Measurements from ENCODE around the gene ZNF699. TPM values are rescaled to one million over a fixed set of nuclear protein-coding genes. Genes with fewer than 3 reads are reported as not detected.

ZNF699 gene
- total and polyA plus RNA-seq, 10 of the 15 experiments (the other 5 are each of a cell fraction or from before 2014, with no cell fraction given): 0.04 to 2.9 (median 1.7) TPM

DNA sequence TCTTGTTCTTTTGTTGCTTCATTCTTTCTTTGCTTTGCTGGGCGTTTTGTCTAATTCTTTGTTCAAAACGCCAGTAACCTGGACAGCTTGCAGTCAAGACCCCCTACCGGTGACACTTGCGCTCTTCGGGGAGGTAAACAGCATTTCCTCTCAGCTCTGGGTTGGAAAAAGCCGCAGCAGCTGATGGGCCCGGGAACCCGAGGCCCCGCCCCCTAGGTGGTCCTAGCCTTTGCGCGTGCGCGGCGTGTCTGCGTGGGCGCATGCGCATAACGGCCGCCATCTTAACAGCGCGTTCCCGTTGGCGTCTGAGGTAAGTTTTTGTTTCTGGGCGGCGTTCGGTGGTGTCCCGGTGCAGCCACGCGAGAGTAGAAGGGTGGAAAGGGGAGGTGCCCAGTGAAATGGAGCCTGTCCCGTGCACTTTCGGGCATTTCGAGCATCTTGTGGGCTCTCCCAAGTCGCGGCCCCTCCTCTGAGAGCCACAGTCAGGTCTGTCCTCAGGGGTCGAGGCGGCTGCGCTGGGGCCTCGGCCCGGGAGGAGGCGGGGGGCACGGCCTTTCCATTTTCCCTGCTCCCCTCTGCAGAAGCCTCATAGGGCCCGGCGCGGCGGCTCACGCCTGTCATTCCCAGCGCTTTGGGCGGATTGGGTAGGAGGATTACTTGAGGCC lies 14.4 kb upstream of the ZNF699 start, which contains the start of gene ZNF559 (continued):
- TF ChIP-seq, protein P1, sequence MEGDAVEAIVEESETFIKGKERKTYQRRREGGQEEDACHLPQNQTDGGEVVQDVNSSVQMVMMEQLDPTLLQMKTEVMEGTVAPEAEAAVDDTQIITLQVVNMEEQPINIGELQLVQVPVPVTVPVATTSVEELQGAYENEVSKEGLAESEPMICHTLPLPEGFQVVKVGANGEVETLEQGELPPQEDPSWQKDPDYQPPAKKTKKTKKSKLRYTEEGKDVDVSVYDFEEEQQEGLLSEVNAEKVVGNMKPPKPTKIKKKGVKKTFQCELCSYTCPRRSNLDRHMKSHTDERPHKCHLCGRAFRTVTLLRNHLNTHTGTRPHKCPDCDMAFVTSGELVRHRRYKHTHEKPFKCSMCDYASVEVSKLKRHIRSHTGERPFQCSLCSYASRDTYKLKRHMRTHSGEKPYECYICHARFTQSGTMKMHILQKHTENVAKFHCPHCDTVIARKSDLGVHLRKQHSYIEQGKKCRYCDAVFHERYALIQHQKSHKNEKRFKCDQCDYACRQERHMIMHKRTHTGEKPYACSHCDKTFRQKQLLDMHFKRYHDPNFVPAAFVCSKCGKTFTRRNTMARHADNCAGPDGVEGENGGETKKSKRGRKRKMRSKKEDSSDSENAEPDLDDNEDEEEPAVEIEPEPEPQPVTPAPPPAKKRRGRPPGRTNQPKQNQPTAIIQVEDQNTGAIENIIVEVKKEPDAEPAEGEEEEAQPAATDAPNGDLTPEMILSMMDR (IDR thresholded peaks at IDR 0.05 in 2 of 3, conservative IDR thresholded peaks at IDR 0.05 in 1 of 3; ENCODE audit: control insufficient read depth in 2 of 3, extremely low read depth in 1 of 3, insufficient read depth in 1 of 3, low read depth in 3 of 3, low read length in 3 of 3): peak; percentile 19 to 34 (median 23); a peak in 3 of 6 replicates
- TF ChIP-seq, protein P2, sequence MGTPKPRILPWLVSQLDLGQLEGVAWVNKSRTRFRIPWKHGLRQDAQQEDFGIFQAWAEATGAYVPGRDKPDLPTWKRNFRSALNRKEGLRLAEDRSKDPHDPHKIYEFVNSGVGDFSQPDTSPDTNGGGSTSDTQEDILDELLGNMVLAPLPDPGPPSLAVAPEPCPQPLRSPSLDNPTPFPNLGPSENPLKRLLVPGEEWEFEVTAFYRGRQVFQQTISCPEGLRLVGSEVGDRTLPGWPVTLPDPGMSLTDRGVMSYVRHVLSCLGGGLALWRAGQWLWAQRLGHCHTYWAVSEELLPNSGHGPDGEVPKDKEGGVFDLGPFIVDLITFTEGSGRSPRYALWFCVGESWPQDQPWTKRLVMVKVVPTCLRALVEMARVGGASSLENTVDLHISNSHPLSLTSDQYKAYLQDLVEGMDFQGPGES (IDR thresholded peaks at IDR 0.05): no peak
- TF ChIP-seq SUPT20H (IDR thresholded peaks at IDR 0.05; ENCODE audit: borderline replicate concordance, control insufficient read depth, low read depth, low read length): no peak
- no peak for TF ChIP-seq NR2C2 (IDR thresholded peaks at IDR 0.05; ENCODE audit: borderline replicate concordance, control insufficient read depth, insufficient read length, low read depth)
- no peak for TF ChIP-seq SMC3 (IDR thresholded peaks at IDR 0.05; ENCODE audit: borderline replicate concordance, low read length)
- TF ChIP-seq, protein P3, sequence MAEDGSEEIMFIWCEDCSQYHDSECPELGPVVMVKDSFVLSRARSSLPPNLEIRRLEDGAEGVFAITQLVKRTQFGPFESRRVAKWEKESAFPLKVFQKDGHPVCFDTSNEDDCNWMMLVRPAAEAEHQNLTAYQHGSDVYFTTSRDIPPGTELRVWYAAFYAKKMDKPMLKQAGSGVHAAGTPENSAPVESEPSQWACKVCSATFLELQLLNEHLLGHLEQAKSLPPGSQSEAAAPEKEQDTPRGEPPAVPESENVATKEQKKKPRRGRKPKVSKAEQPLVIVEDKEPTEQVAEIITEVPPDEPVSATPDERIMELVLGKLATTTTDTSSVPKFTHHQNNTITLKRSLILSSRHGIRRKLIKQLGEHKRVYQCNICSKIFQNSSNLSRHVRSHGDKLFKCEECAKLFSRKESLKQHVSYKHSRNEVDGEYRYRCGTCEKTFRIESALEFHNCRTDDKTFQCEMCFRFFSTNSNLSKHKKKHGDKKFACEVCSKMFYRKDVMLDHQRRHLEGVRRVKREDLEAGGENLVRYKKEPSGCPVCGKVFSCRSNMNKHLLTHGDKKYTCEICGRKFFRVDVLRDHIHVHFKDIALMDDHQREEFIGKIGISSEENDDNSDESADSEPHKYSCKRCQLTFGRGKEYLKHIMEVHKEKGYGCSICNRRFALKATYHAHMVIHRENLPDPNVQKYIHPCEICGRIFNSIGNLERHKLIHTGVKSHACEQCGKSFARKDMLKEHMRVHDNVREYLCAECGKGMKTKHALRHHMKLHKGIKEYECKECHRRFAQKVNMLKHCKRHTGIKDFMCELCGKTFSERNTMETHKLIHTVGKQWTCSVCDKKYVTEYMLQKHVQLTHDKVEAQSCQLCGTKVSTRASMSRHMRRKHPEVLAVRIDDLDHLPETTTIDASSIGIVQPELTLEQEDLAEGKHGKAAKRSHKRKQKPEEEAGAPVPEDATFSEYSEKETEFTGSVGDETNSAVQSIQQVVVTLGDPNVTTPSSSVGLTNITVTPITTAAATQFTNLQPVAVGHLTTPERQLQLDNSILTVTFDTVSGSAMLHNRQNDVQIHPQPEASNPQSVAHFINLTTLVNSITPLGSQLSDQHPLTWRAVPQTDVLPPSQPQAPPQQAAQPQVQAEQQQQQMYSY (CRISPR knock-in tag; IDR thresholded peaks at IDR 0.05): no peak
- TF ChIP-seq, protein P4, sequence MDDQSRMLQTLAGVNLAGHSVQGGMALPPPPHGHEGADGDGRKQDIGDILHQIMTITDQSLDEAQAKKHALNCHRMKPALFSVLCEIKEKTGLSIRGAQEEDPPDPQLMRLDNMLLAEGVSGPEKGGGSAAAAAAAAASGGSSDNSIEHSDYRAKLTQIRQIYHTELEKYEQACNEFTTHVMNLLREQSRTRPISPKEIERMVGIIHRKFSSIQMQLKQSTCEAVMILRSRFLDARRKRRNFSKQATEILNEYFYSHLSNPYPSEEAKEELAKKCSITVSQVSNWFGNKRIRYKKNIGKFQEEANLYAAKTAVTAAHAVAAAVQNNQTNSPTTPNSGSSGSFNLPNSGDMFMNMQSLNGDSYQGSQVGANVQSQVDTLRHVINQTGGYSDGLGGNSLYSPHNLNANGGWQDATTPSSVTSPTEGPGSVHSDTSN (IDR thresholded peaks at IDR 0.05; ENCODE audit: insufficient replicate concordance, low read depth, low read length): peak; percentile 44
- TF ChIP-seq TCF12 (IDR thresholded peaks at IDR 0.05; ENCODE audit: low read depth, low read length): 0 out of 2 replicates have a peak, but pooled peaks have one; percentile 39
- TF ChIP-seq EGR1 (IDR thresholded peaks at IDR 0.05; ENCODE audit: borderline replicate concordance in 1 of 2, low read depth in 2 of 2, low read length in 2 of 2): no peak
- TF ChIP-seq ZNF217 (IDR thresholded peaks at IDR 0.05): peak; percentile 42; the same call in 1 of the 2 replicates
- TF ChIP-seq HCFC1 (IDR thresholded peaks at IDR 0.05; ENCODE audit: low read length): peak; percentile 47; the same call in 1 of the 2 replicates
- TF ChIP-seq JUNB (IDR thresholded peaks at IDR 0.05): no peak
- TF ChIP-seq FOXK2 (IDR thresholded peaks at IDR 0.05): no peak
- TF ChIP-seq ZNF384 (IDR thresholded peaks at IDR 0.05; ENCODE audit: borderline replicate concordance, low read depth, low read length): no peak
- no peak for TF ChIP-seq NFYA (IDR thresholded peaks at IDR 0.05; ENCODE audit: borderline replicate concordance, low read depth, low read length)
- no peak for TF ChIP-seq SIN3A (IDR thresholded peaks at IDR 0.05; ENCODE audit: low read depth, low read length)
- TF ChIP-seq GATAD2B (conservative IDR thresholded peaks at IDR 0.05; ENCODE audit: low read depth): no peak
- TF ChIP-seq, protein P5, sequence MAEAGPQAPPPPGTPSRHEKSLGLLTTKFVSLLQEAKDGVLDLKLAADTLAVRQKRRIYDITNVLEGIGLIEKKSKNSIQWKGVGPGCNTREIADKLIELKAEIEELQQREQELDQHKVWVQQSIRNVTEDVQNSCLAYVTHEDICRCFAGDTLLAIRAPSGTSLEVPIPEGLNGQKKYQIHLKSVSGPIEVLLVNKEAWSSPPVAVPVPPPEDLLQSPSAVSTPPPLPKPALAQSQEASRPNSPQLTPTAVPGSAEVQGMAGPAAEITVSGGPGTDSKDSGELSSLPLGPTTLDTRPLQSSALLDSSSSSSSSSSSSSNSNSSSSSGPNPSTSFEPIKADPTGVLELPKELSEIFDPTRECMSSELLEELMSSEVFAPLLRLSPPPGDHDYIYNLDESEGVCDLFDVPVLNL (IDR thresholded peaks at IDR 0.05; ENCODE audit: low read depth, low read length): 0 out of 2 replicates have a peak, but pooled peaks have one; percentile 18
- TF ChIP-seq ASH2L (IDR thresholded peaks at IDR 0.05; ENCODE audit: borderline replicate concordance, low read depth): no peak
- no peak for TF ChIP-seq DPF2 (IDR thresholded peaks at IDR 0.05)
- TF ChIP-seq SMARCA5 (IDR thresholded peaks at IDR 0.05): no peak
